ENCODE data around the gene GAS2L3. TPM values are rescaled to one million over a fixed set of nuclear protein-coding genes. Genes with fewer than 3 reads are reported as not detected.
"Not testable (repeated sequence)": the region's sequence is repeated elsewhere in the genome, so short reads cannot be mapped to it uniquely, and the experiment has no call there.

Gene GAS2L3
- total RNA-seq, 6 experiments from 2014 or later = 1.2 to 9.4 (median 2.8) TPM

GRCh38 chr12:100624571-100624970 is 51.1 kb downstream of the GAS2L3 start:
- WGBS (ENCODE audit: insufficient coverage, low coverage, low lambda C conversion rate, missing lambda C conversion rate) = 63% methylated on average over 4 of the region's 4 CpGs
- intact Hi-C loops (cut with DNase I) = no loop called here

GRCh38 chr12:100632445-100632892 is 59.0 kb downstream of the GAS2L3 start:
- Histone ChIP-seq H3K9me3 (no peaks in the 10 kb centered on the region), H3K4me1 (no peaks in the 10 kb centered on the region), H3K27me3 (no peaks in the 10 kb centered on the region), H3K36me3 (no peaks in the 10 kb centered on the region), H3K4me3 (no peak overlapping the region), H3K27ac (no peak overlapping the region)
- TF ChIP-seq POLR2A (IDR thresholded peaks at IDR 0.05) = no peak
- 52% methylated on average over 4 of the region's 4 CpGs for WGBS (ENCODE audit: insufficient coverage, low coverage, low lambda C conversion rate, missing lambda C conversion rate)
- intact Hi-C loops (cut with DNase I) = no loop called here
- peak in 2 of 4 donors; percentile 43 to 52 for ATAC-seq
- DNase-seq = no peak

More at GRCh38 chr12:100624571-100624970, 51.1 kb downstream of the GAS2L3 start:
- Histone ChIP-seq H3K36me3 (no peaks in the 10 kb centered on the region), H3K4me1 (no peaks in the 10 kb centered on the region), H3K4me3 (no peak overlapping the region), H3K27ac (no peak overlapping the region), H3K9me3 (no peaks in the 10 kb centered on the region), H3K27me3 (no peaks in the 10 kb centered on the region)
- DNase-seq (no peak), ATAC-seq (no peak)
- TF ChIP-seq CTCF (IDR thresholded peaks at IDR 0.05) = no peak
- no peak for TF ChIP-seq POLR2A (IDR thresholded peaks at IDR 0.05)

- intact Hi-C loops (cut with DNase I); H3K27me3 ChIP-seq; H3K36me3 ChIP-seq; H3K4me3 ChIP-seq; H3K9me3 ChIP-seq; H3K27ac ChIP-seq; ATAC-seq; H3K4me1 ChIP-seq; DNase-seq: not testable (repeated sequence)
- WGBS (ENCODE audit: insufficient coverage, low coverage, low lambda C conversion rate, missing lambda C conversion rate) = 83% methylated on average over 1 of the region's 11 CpGs
Observed at GRCh38 chr12:100633082-100633785, 59.8 kb downstream of the GAS2L3 start.

GRCh38 chr12:100643246-100643645 is 69.8 kb downstream of the GAS2L3 start:
- TF ChIP-seq CTCF (IDR thresholded peaks at IDR 0.05) = no peak
- intact Hi-C loops (cut with DNase I) = no loop called here
- 97% methylated on average over 5 of the region's 6 CpGs for WGBS (ENCODE audit: insufficient coverage, low coverage, low lambda C conversion rate, missing lambda C conversion rate)

GRCh38 chr12:100646896-100647295 is 73.4 kb downstream of the GAS2L3 start:
- Histone ChIP-seq H3K27ac (no peak overlapping the region), H3K4me1 (no peaks in the 10 kb centered on the region), H3K36me3 (no peaks in the 10 kb centered on the region), H3K27me3 (no peaks in the 10 kb centered on the region), H3K9me3 (no peaks in the 10 kb centered on the region), H3K4me3 (no peak overlapping the region)
- 89% methylated on average over 5 of the region's 8 CpGs for WGBS (ENCODE audit: insufficient coverage, low coverage, low lambda C conversion rate, missing lambda C conversion rate)
- no peak for TF ChIP-seq CTCF (IDR thresholded peaks at IDR 0.05)
- TF ChIP-seq POLR2A (IDR thresholded peaks at IDR 0.05) = no peak
- intact Hi-C loops (cut with DNase I) = no loop called here
- ATAC-seq = no peak
- no peak for DNase-seq

More at GRCh38 chr12:100643246-100643645, 69.8 kb downstream of the GAS2L3 start:
- Histone ChIP-seq H3K4me1 (no peaks in the 10 kb centered on the region), H3K4me3 (no peak overlapping the region), H3K9me3 (no peaks in the 10 kb centered on the region), H3K27me3 (no peaks in the 10 kb centered on the region), H3K27ac (no peak overlapping the region), H3K36me3 (no peaks in the 10 kb centered on the region)
- DNase-seq (no peak), ATAC-seq (no peak)
